ENCODE results near the gene TTBK1.

TTBK1 gene

GRCh38 chr6:43231735-43232450, 11.4 kb upstream of the TTBK1 start:
- no peak for FAIRE-seq
- DNase-seq (ENCODE audit: insufficient read length, low spot score) = no peak

GRCh38 chr6:43235841-43236240, 7.4 kb upstream of the TTBK1 start:
- FAIRE-seq = no peak

More at GRCh38 chr6:43231735-43232450, 11.4 kb upstream of the TTBK1 start:
- TF ChIP-seq POU2F2 (IDR thresholded peaks at IDR 0.05; ENCODE audit: low read depth, low read length) (no peak), POLR2AphosphoS5 (IDR thresholded peaks at IDR 0.05; ENCODE audit: low read depth, low read length) (no peak), TAF1 (IDR thresholded peaks at IDR 0.05; ENCODE audit: low read depth, low read length) (no peak), SPI1 (IDR thresholded peaks at IDR 0.05; ENCODE audit: low read depth, low read length) (no peak), PAX5 (IDR thresholded peaks at IDR 0.05; ENCODE audit: insufficient read depth, low read length, severe bottlenecking) (no peak), POLR2A (IDR thresholded peaks at IDR 0.05; ENCODE audit: low read depth, low read length) (no peak)

GRCh38 chr6:43239054-43239453, 4.2 kb upstream of the TTBK1 start:
- no peak for TF ChIP-seq PAX5 (IDR thresholded peaks at IDR 0.05; ENCODE audit: insufficient read depth, low read length, severe bottlenecking)
- TF ChIP-seq POLR2A (IDR thresholded peaks at IDR 0.05; ENCODE audit: low read depth, low read length) = no peak
- TF ChIP-seq POLR2AphosphoS5 (IDR thresholded peaks at IDR 0.05; ENCODE audit: low read depth, low read length) = no peak
- no peak for TF ChIP-seq POU2F2 (IDR thresholded peaks at IDR 0.05; ENCODE audit: low read depth, low read length)
- TF ChIP-seq SPI1 (IDR thresholded peaks at IDR 0.05; ENCODE audit: low read depth, low read length) = no peak
- no peak for TF ChIP-seq TAF1 (IDR thresholded peaks at IDR 0.05; ENCODE audit: low read depth, low read length)
- no peak for FAIRE-seq
- no peak for DNase-seq (ENCODE audit: insufficient read length, low spot score)

More at GRCh38 chr6:43235841-43236240, 7.4 kb upstream of the TTBK1 start:
- no peak for TF ChIP-seq TAF1 (IDR thresholded peaks at IDR 0.05; ENCODE audit: low read depth, low read length)
- no peak for TF ChIP-seq POU2F2 (IDR thresholded peaks at IDR 0.05; ENCODE audit: low read depth, low read length)
- TF ChIP-seq PAX5 (IDR thresholded peaks at IDR 0.05; ENCODE audit: insufficient read depth, low read length, severe bottlenecking) = no peak
- no peak for TF ChIP-seq POLR2AphosphoS5 (IDR thresholded peaks at IDR 0.05; ENCODE audit: low read depth, low read length)
- TF ChIP-seq SPI1 (IDR thresholded peaks at IDR 0.05; ENCODE audit: low read depth, low read length) = no peak
- no peak for TF ChIP-seq POLR2A (IDR thresholded peaks at IDR 0.05; ENCODE audit: low read depth, low read length)
- no peak for DNase-seq (ENCODE audit: insufficient read length, low spot score)

GRCh38 chr6:43240950-43241349, 2.3 kb upstream of the TTBK1 start:
- TF ChIP-seq PAX5 (IDR thresholded peaks at IDR 0.05; ENCODE audit: insufficient read depth, low read length, severe bottlenecking) = no peak
- TF ChIP-seq POLR2AphosphoS5 (IDR thresholded peaks at IDR 0.05; ENCODE audit: low read depth, low read length) = no peak
- no peak for TF ChIP-seq POLR2A (IDR thresholded peaks at IDR 0.05; ENCODE audit: low read depth, low read length)
- no peak for TF ChIP-seq SPI1 (IDR thresholded peaks at IDR 0.05; ENCODE audit: low read depth, low read length)
- no peak for TF ChIP-seq TAF1 (IDR thresholded peaks at IDR 0.05; ENCODE audit: low read depth, low read length)
- TF ChIP-seq POU2F2 (IDR thresholded peaks at IDR 0.05; ENCODE audit: low read depth, low read length) = no peak
- no peak for FAIRE-seq
- DNase-seq (ENCODE audit: insufficient read length, low spot score) = no peak

- no peak for FAIRE-seq
Measured at GRCh38 chr6:43241446-43241845, 1.8 kb upstream of the TTBK1 start.

GRCh38 chr6:43243664-43244321, 512 bp downstream of the TTBK1 start:
- FAIRE-seq = no peak
- no peak for DNase-seq (ENCODE audit: insufficient read length, low spot score)
- TF ChIP-seq SPI1 (IDR thresholded peaks at IDR 0.05; ENCODE audit: low read depth, low read length) = no peak
- TF ChIP-seq POU2F2 (IDR thresholded peaks at IDR 0.05; ENCODE audit: low read depth, low read length) = no peak
- no peak for TF ChIP-seq POLR2AphosphoS5 (IDR thresholded peaks at IDR 0.05; ENCODE audit: low read depth, low read length)
- no peak for TF ChIP-seq TAF1 (IDR thresholded peaks at IDR 0.05; ENCODE audit: low read depth, low read length)
- no peak for TF ChIP-seq PAX5 (IDR thresholded peaks at IDR 0.05; ENCODE audit: insufficient read depth, low read length, severe bottlenecking)
- TF ChIP-seq POLR2A (IDR thresholded peaks at IDR 0.05; ENCODE audit: low read depth, low read length) = no peak

More at GRCh38 chr6:43241446-43241845, 1.8 kb upstream of the TTBK1 start:
- no peak for TF ChIP-seq SPI1 (IDR thresholded peaks at IDR 0.05; ENCODE audit: low read depth, low read length)
- no peak for TF ChIP-seq POLR2A (IDR thresholded peaks at IDR 0.05; ENCODE audit: low read depth, low read length)
- TF ChIP-seq POU2F2 (IDR thresholded peaks at IDR 0.05; ENCODE audit: low read depth, low read length) = no peak
- TF ChIP-seq PAX5 (IDR thresholded peaks at IDR 0.05; ENCODE audit: insufficient read depth, low read length, severe bottlenecking) = no peak
- TF ChIP-seq TAF1 (IDR thresholded peaks at IDR 0.05; ENCODE audit: low read depth, low read length) = no peak
- TF ChIP-seq POLR2AphosphoS5 (IDR thresholded peaks at IDR 0.05; ENCODE audit: low read depth, low read length) = no peak
- DNase-seq (ENCODE audit: insufficient read length, low spot score) = no peak

GRCh38 chr6:43246301-43247113, 3.2 kb downstream of the TTBK1 start:
- TF ChIP-seq POU2F2 (IDR thresholded peaks at IDR 0.05; ENCODE audit: low read depth, low read length) (peak; percentile 94), PAX5 (IDR thresholded peaks at IDR 0.05; ENCODE audit: insufficient read depth, low read length, severe bottlenecking) (no peak)
- no peak for FAIRE-seq
- no peak for DNase-seq (ENCODE audit: insufficient read length, low spot score)

GRCh38 chr6:43247114-43247999, 4.1 kb downstream of the TTBK1 start:
- DNase-seq (ENCODE audit: insufficient read length, low spot score) = peak; percentile 100
- peak; percentile 96 for FAIRE-seq
- TF ChIP-seq POU2F2 (IDR thresholded peaks at IDR 0.05; ENCODE audit: low read depth, low read length) (no peak), SPI1 (IDR thresholded peaks at IDR 0.05; ENCODE audit: low read depth, low read length) (no peak), POLR2AphosphoS5 (IDR thresholded peaks at IDR 0.05; ENCODE audit: low read depth, low read length) (no peak), POLR2A (IDR thresholded peaks at IDR 0.05; ENCODE audit: low read depth, low read length) (no peak), PAX5 (IDR thresholded peaks at IDR 0.05; ENCODE audit: insufficient read depth, low read length, severe bottlenecking) (no peak), TAF1 (IDR thresholded peaks at IDR 0.05; ENCODE audit: low read depth, low read length) (no peak)
